A549 (cell line): ENCODE measurements around the gene NGEF. TPM values are rescaled to one million over a fixed set of nuclear protein-coding genes. Genes with fewer than 3 reads are reported as not detected.

Experiments
- ATAC-seq, 2 experiments: fragments of 200-7000 bp in 1 of 2; fragments of >200 bp in 1 of 2; cut with Nextera tagmentation in 1 of 2; cut with Tn5 transposase in 1 of 2; 3 replicates each; pipeline versions ENCODE4 v1.8.0 to v1.9.1; 2018 to 2020; ENCODE audit warnings: mild to moderate bottlenecking in 1 of 2, moderate library complexity in 1 of 2
- CTCF ChIA-PET: fragments of 300-600 bp; sonication (Branson Sonifier 250); formaldehyde crosslinking; extraction: SDS; loops from one replicate; lab custom pipeline; 2021; ENCODE audit warnings: antibody characterized with exemption, inconsistent platforms; lab: Yijun Ruan, JAX
- POLR2A ChIA-PET: fragments of 350-600 bp; formaldehyde crosslinking; extraction: SDS; loops from one replicate; lab custom pipeline; 2021; ENCODE audit warnings: antibody characterized with exemption, inconsistent platforms; lab: Yijun Ruan, JAX
- DNase-seq, 2 experiments: peaks; one replicate each; pipeline versions ENCODE4 v3.0.0 to v3.0.0-alpha.2; 2011 to 2016; ENCODE audit warnings: low read depth in 1 of 2, low spot score in 1 of 2
- FAIRE-seq: peaks from 2 replicates; lab custom pipeline; 2011; peaks lifted over from hg19 to GRCh38; lab: Jason Lieb, UNC
- H3K27ac ChIP-seq, 2 experiments: fragments of >200 bp; sonication (Bioruptor Twin); formaldehyde crosslinking; 3 replicates each; pipeline ENCODE4 v1.5.1; 2016 to 2017
- H3K4me1 ChIP-seq: fragments of >200 bp; sonication (Bioruptor Twin); formaldehyde crosslinking; 3 replicates; pipeline ENCODE4 v1.6.1; 2016
- H3K4me2 ChIP-seq: fragments of >200 bp; sonication (Bioruptor Twin); formaldehyde crosslinking; 3 replicates; pipeline ENCODE4 v1.6.1; 2016
- H3K4me3 ChIP-seq: fragments of >200 bp; sonication (Bioruptor Twin); formaldehyde crosslinking; 3 replicates; pipeline ENCODE4 v1.5.1; 2016
- H3K9me3 ChIP-seq: fragments of >200 bp; sonication (Bioruptor Twin); formaldehyde crosslinking; 3 replicates; pipeline ENCODE4 v1.6.1; 2016
- ATOH8 ChIP-seq: fragments of 250-450 bp; sonication (Bioruptor Pico); IDR thresholded peaks from 2 replicates; pipeline ENCODE4 v1.5.0; 2020; ENCODE audit warnings: low read depth, mild to moderate bottlenecking, moderate library complexity
- CEBPB ChIP-seq, 2 experiments: fragments of >200 bp in 1 of 2; sonication (Bioruptor Twin) in 1 of 2; formaldehyde crosslinking in 1 of 2; IDR thresholded peaks; 2 replicates each; pipeline ENCODE4 v1.6.1; 2012 to 2016
- CHD2 ChIP-seq: fragments of 150-350 bp; IDR thresholded peaks from 2 replicates; pipeline ENCODE4 v1.6.1; 2014; ENCODE audit warnings: low read length; ENCODE audit not compliant: partially characterized antibody
- EHMT2 ChIP-seq: fragments of 200-600 bp; sonication (generic); IDR thresholded peaks from 2 replicates; pipeline ENCODE4 v1.6.1; 2016; ENCODE audit warnings: antibody characterized with exemption, low read depth, mild to moderate bottlenecking, moderate library complexity
- ESRRA ChIP-seq: fragments of 150-350 bp; IDR thresholded peaks from 2 replicates; pipeline ENCODE4 v1.6.1; 2014; ENCODE audit warnings: mild to moderate bottlenecking, low read length, borderline replicate concordance
- FOSL2 ChIP-seq, 2 experiments: fragments of 450-650 bp in 1 of 2; fragments of >200 bp in 1 of 2; sonication (Bioruptor Twin) in 1 of 2; formaldehyde crosslinking; IDR thresholded peaks; 2 replicates each; pipeline versions ENCODE4 v1.5.0 to v1.6.1; 2016 to 2020; ENCODE audit warnings: mild to moderate bottlenecking in 1 of 2, moderate library complexity in 1 of 2
- GATA3 ChIP-seq: IDR thresholded peaks from 2 replicates; pipeline ENCODE4 v1.6.1; 2012; ENCODE audit warnings: borderline replicate concordance
- HES2 ChIP-seq: fragments of >200 bp; sonication (Bioruptor Twin); formaldehyde crosslinking; IDR thresholded peaks from 2 replicates; pipeline ENCODE4 v1.6.1; 2016
- HEYL ChIP-seq: fragments of 250-450 bp; sonication (Bioruptor Pico); IDR thresholded peaks from 2 replicates; pipeline ENCODE4 v1.8.0; 2021; ENCODE audit warnings: mild to moderate bottlenecking, moderate library complexity
- MAX ChIP-seq: IDR thresholded peaks from 2 replicates; pipeline ENCODE4 v1.6.1; 2012
- MYC ChIP-seq: IDR thresholded peaks from 2 replicates; pipeline ENCODE4 v1.6.1; 2012; ENCODE audit warnings: mild to moderate bottlenecking, inconsistent platforms, low read length, improper control_type of control experiment, borderline replicate concordance
- NFE2L2 ChIP-seq: fragments of 150-350 bp; conservative IDR thresholded peaks from 2 replicates; pipeline ENCODE4 v1.6.1; 2014; ENCODE audit warnings: low read length
- PHF8 ChIP-seq: fragments of 200-600 bp; sonication (generic); IDR thresholded peaks from 2 replicates; pipeline ENCODE4 v1.6.1; 2016; ENCODE audit warnings: low read depth, mild to moderate bottlenecking, antibody characterized with exemption, moderate library complexity, borderline replicate concordance
- POLR2AphosphoS2 ChIP-seq: conservative IDR thresholded peaks from 2 replicates; pipeline ENCODE4 v1.6.1; 2012; ENCODE audit warnings: low read length, improper control_type of control experiment, inconsistent platforms
- RAD21 ChIP-seq, 2 experiments: fragments of >200 bp in 1 of 2; sonication (Bioruptor Twin) in 1 of 2; formaldehyde crosslinking in 1 of 2; IDR thresholded peaks in 1 of 2; conservative IDR thresholded peaks in 1 of 2; 2 replicates in 1 of 2; 3 replicates in 1 of 2; pipeline ENCODE4 v1.6.1; 2012 to 2018; ENCODE audit warnings: inconsistent platforms in 1 of 2
- RCOR1 ChIP-seq: fragments of 150-350 bp; IDR thresholded peaks from 2 replicates; pipeline ENCODE4 v1.6.1; 2014; ENCODE audit warnings: antibody characterized with exemption, low read length, low read depth
- RFX5 ChIP-seq: fragments of 450-650 bp; IDR thresholded peaks from 2 replicates; pipeline ENCODE4 v1.7.1; 2014; ENCODE audit warnings: antibody characterized with exemption, mild to moderate bottlenecking, moderate library complexity
- SREBF2 ChIP-seq: fragments of 450-650 bp; IDR thresholded peaks from 2 replicates; pipeline ENCODE4 v1.6.1; 2014; ENCODE audit warnings: mild to moderate bottlenecking, moderate library complexity
- TP53 ChIP-seq: fragments of 250-450 bp; sonication (Bioruptor Pico); IDR thresholded peaks from 2 replicates; pipeline ENCODE4 v1.5.0; 2021; ENCODE audit warnings: mild to moderate bottlenecking, moderate library complexity
- ZC3H11A ChIP-seq: fragments of 450-650 bp; IDR thresholded peaks from 2 replicates; pipeline ENCODE4 v1.6.1; 2014; ENCODE audit warnings: antibody characterized with exemption, mild to moderate bottlenecking
- ZFP36 ChIP-seq: fragments of 450-650 bp; IDR thresholded peaks from 2 replicates; pipeline ENCODE4 v1.6.1; 2014; ENCODE audit warnings: borderline replicate concordance; ENCODE audit not compliant: partially characterized antibody
- WGBS: methylation state at CpG from one replicate; pipeline ENCODE4 v1.1.6; 2017; ENCODE audit errors: missing lambda C conversion rate; 5-methylcytosine and 5-hydroxymethylcytosine counted together
- polyA plus RNA-seq, 4 experiments: library from polyadenylated mRNA; depleted of rRNA in 3 of 4; stranded (reverse); fragments of >200 nt; fragmentation: RNase III in 1 of 4; extraction: RNeasy Plus Mini Kit Qiagen cat#74134 plus additional on column Dnase treatment in 1 of 4; gene quantifications; 2 replicates in 3 of 4; 3 replicates in 1 of 4; pipeline ENCODE4 v1.2.3, GENCODE V29; 2011 to 2017
- TF ChIP-seq, protein P1 (sequence below): fragments of >200 bp; sonication (Bioruptor Twin); formaldehyde crosslinking; IDR thresholded peaks from 3 replicates; pipeline ENCODE4 v1.6.1; 2016
- TF ChIP-seq, protein P2 (sequence below): fragments of 200-600 bp; sonication (generic); IDR thresholded peaks from 2 replicates; pipeline ENCODE4 v1.6.1; 2016; ENCODE audit warnings: antibody characterized with exemption, mild to moderate bottlenecking, moderate library complexity

Gene NGEF
- polyA plus RNA-seq, 2 of the 4 experiments (the other 2 are of a cell fraction) = 8.1 to 9.7 TPM

DNA sequence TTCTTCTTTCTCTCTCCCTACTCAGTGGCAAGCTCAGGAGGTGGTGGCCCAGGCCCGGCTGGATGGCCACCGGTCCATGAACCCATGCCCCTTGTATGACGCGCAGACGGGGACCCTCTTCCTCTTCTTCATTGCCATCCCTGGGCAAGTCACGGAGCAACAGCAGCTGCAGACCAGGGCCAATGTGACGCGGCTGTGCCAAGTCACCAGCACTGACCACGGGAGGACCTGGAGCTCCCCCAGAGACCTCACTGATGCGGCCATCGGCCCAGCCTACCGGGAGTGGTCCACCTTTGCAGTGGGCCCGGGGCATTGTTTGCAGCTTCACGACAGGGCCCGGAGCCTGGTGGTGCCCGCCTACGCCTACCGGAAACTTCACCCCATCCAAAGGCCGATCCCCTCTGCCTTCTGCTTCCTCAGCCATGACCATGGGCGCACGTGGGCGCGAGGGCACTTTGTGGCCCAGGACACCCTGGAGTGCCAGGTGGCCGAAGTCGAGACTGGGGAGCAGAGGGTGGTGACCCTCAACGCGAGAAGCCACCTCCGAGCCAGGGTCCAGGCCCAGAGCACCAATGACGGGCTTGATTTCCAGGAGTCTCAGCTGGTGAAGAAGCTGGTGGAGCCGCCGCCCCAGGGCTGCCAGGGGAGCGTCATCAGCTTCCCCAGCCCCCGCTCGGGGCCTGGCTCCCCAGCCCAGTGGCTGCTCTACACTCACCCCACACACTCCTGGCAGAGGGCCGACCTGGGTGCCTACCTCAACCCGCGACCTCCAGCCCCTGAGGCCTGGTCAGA is 21.2 kb upstream of the NGEF start:
- FAIRE-seq = no peak
- 88% methylated on average over 28 of the region's 37 CpGs for WGBS

GRCh38 chr2:233033672-233034071 is 20.6 kb upstream of the NGEF start:
- POLR2A ChIA-PET = no interaction called here
- Histone ChIP-seq H3K27ac (no peak overlapping the region), H3K4me2 (no peak overlapping the region), H3K4me3 (no peak overlapping the region), H3K9me3 (peaks cover 10% of the 10 kb centered on the region; the same call in 2 of the 3 replicates), H3K4me1 (peaks cover 2% of the 10 kb centered on the region)
- FAIRE-seq (no peak), DNase-seq (no peak), ATAC-seq (no peak)
- WGBS = 37% methylated on average over 9 of the region's 9 CpGs
- TF ChIP-seq RCOR1 = no peak
- no peak for TF ChIP-seq ATOH8 (CRISPR knock-in tag)
- no peak for TF ChIP-seq GATA3
- no peak for TF ChIP-seq MAX
- TF ChIP-seq HES2 = no peak
- TF ChIP-seq TP53 = no peak
- TF ChIP-seq RAD21 (conservative IDR thresholded peaks at IDR 0.05 in 1 of 2, IDR thresholded peaks at IDR 0.05 in 1 of 2) = no peak
- no peak for TF ChIP-seq ZFP36
- no peak for TF ChIP-seq FOSL2 (IDR thresholded peaks at IDR 0.05)
- TF ChIP-seq FOSL2 (CRISPR knock-in tag; IDR thresholded peaks at IDR 0.05) = no peak
- TF ChIP-seq CEBPB (IDR thresholded peaks at IDR 0.05) = no peak
- TF ChIP-seq, protein P1, sequence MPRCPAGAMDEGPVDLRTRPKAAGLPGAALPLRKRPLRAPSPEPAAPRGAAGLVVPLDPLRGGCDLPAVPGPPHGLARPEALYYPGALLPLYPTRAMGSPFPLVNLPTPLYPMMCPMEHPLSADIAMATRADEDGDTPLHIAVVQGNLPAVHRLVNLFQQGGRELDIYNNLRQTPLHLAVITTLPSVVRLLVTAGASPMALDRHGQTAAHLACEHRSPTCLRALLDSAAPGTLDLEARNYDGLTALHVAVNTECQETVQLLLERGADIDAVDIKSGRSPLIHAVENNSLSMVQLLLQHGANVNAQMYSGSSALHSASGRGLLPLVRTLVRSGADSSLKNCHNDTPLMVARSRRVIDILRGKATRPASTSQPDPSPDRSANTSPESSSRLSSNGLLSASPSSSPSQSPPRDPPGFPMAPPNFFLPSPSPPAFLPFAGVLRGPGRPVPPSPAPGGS = no peak
- no peak for TF ChIP-seq PHF8
- no peak for TF ChIP-seq SREBF2
- TF ChIP-seq NFE2L2 = no peak
- no peak for TF ChIP-seq MYC
- no peak for TF ChIP-seq ZC3H11A
- TF ChIP-seq ESRRA = no peak
- TF ChIP-seq CHD2 = no peak
- TF ChIP-seq POLR2AphosphoS2 = no peak
- TF ChIP-seq RFX5 = no peak
- CTCF ChIA-PET = interaction anchor here (1.1 to 9.8 kb wide), 5 partner anchors 13 to 181 kb away, joined by 3 to 119 read pairs (median 4); partner anchors contain the start of gene INPP5D

More for the DNA sequence above, 21.2 kb upstream of the NGEF start:
- Histone ChIP-seq H3K27ac (no peak overlapping the region), H3K4me2 (no peak overlapping the region), H3K4me3 (no peak overlapping the region), H3K4me1 (no peaks in the 10 kb centered on the region), H3K9me3 (peaks cover 10% of the 10 kb centered on the region; the same call in 2 of the 3 replicates)
- TF ChIP-seq MAX = no peak
- TF ChIP-seq GATA3 = no peak
- TF ChIP-seq, protein P2, sequence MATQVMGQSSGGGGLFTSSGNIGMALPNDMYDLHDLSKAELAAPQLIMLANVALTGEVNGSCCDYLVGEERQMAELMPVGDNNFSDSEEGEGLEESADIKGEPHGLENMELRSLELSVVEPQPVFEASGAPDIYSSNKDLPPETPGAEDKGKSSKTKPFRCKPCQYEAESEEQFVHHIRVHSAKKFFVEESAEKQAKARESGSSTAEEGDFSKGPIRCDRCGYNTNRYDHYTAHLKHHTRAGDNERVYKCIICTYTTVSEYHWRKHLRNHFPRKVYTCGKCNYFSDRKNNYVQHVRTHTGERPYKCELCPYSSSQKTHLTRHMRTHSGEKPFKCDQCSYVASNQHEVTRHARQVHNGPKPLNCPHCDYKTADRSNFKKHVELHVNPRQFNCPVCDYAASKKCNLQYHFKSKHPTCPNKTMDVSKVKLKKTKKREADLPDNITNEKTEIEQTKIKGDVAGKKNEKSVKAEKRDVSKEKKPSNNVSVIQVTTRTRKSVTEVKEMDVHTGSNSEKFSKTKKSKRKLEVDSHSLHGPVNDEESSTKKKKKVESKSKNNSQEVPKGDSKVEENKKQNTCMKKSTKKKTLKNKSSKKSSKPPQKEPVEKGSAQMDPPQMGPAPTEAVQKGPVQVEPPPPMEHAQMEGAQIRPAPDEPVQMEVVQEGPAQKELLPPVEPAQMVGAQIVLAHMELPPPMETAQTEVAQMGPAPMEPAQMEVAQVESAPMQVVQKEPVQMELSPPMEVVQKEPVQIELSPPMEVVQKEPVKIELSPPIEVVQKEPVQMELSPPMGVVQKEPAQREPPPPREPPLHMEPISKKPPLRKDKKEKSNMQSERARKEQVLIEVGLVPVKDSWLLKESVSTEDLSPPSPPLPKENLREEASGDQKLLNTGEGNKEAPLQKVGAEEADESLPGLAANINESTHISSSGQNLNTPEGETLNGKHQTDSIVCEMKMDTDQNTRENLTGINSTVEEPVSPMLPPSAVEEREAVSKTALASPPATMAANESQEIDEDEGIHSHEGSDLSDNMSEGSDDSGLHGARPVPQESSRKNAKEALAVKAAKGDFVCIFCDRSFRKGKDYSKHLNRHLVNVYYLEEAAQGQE = no peak
- TF ChIP-seq RCOR1 = no peak
- no peak for TF ChIP-seq PHF8
- TF ChIP-seq TP53 = no peak
- no peak for TF ChIP-seq EHMT2
- no peak for TF ChIP-seq HEYL (CRISPR knock-in tag)
- no peak for TF ChIP-seq CHD2
- no peak for ATAC-seq
- ChIA-PET POLR2A (no interaction called here), CTCF (interaction anchor here (0.6 to 9.8 kb wide), 6 partner anchors 12 to 217 kb away, joined by 3 to 119 read pairs (median 4); partner anchors contain the start of genes ATG16L1 and INPP5D)
- no peak for DNase-seq
